A673 (cell line): ENCODE data around the gene NKD2.

Experiments used
- EZH2 ChIP-seq: fragments of 200-600 bp; sonication (generic); IDR thresholded peaks from 2 replicates; pipeline ENCODE4 v1.6.1; 2017; ENCODE audit warnings: borderline replicate concordance, low read depth, mild to moderate bottlenecking, mixed read lengths, antibody characterized with exemption, low read length; ENCODE audit not compliant: poor library complexity, severe bottlenecking
- TF ChIP-seq, protein P1 (sequence below): fragments of 300-800, 200-600 bp; sonication (generic); conservative IDR thresholded peaks from 2 replicates; pipeline ENCODE4 v1.5.1; 2017; ENCODE audit warnings: low read depth, mild to moderate bottlenecking, antibody characterized with exemption, low read length, moderate library complexity, mixed read lengths

DNA sequence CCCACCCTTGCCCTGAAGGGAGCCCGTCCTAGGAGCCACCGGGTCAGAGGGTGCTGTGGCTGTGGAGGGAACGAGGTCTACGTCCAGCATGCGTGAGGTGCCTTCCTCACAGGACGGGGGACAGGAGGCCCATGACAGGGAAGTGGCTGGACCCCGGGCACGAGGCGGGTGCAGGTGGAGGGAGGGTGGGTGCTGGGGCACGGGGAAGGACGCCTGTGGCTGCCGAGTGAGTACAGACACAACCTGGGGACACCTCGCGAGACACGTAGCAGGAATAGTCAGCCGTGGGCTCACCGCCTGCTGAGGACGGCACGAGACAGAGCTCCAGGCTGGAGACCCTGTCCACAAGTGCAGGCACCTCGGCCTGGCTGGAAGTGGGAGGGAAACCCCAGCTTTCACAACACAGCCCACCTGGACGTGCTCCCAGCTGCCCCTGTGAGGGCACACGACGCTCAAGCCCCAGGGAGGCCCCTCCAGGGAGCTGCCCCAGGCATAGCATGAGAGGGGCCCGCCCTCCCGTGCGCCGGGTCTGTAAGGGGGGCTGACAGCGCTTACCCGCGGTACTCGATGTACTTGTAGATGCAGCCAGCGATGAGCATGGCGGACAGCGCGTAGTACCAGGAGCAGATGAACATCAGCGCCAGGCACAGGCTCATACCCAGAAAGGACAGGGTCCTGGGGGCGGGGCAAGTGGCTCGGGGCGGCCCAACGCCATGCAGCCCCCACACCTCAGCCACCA, 66.4 kb downstream of the NKD2 start:
- TF ChIP-seq, protein P1, sequence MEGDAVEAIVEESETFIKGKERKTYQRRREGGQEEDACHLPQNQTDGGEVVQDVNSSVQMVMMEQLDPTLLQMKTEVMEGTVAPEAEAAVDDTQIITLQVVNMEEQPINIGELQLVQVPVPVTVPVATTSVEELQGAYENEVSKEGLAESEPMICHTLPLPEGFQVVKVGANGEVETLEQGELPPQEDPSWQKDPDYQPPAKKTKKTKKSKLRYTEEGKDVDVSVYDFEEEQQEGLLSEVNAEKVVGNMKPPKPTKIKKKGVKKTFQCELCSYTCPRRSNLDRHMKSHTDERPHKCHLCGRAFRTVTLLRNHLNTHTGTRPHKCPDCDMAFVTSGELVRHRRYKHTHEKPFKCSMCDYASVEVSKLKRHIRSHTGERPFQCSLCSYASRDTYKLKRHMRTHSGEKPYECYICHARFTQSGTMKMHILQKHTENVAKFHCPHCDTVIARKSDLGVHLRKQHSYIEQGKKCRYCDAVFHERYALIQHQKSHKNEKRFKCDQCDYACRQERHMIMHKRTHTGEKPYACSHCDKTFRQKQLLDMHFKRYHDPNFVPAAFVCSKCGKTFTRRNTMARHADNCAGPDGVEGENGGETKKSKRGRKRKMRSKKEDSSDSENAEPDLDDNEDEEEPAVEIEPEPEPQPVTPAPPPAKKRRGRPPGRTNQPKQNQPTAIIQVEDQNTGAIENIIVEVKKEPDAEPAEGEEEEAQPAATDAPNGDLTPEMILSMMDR = no peak
- TF ChIP-seq EZH2 = no peak
